GM12801 (cell line): ENCODE data around the gene ZNF154.

Source experiments
- CTCF ChIP-seq: IDR thresholded peaks from one replicate; pipeline ENCODE4 v1.5.1; 2011; ENCODE audit warnings: control low read depth; ENCODE audit not compliant: insufficient read length; ENCODE audit errors: extremely low read depth

ZNF154 gene

GRCh38 chr19:57708641-57709361 is at the start of gene ZNF154:
ZNF154 (minus strand) TSS chr19:57709204; CDS start chr19:57708971, 233 bp downstream.
- no peak for TF ChIP-seq CTCF

GRCh38 chr19:57757941-57758340 is 48.9 kb upstream of the ZNF154 start:
- no peak for TF ChIP-seq CTCF

- TF ChIP-seq CTCF = no peak
Measured at GRCh38 chr19:57755031-57755430, 46.0 kb upstream of the ZNF154 start.

- no peak for TF ChIP-seq CTCF
Measured at GRCh38 chr19:57754091-57754673, 45.2 kb upstream of the ZNF154 start.

GRCh38 chr19:57748029-57748428 is 39.0 kb upstream of the ZNF154 start:
- no peak for TF ChIP-seq CTCF

GRCh38 chr19:57747472-57747807 is 38.4 kb upstream of the ZNF154 start:
- TF ChIP-seq CTCF = no peak

- no peak for TF ChIP-seq CTCF
Measured at GRCh38 chr19:57746580-57747471, 37.8 kb upstream of the ZNF154 start, which contains the start of gene ZNF776. ZNF776 (plus strand) TSS chr19:57746815; CDS start chr19:57747059, 244 bp downstream.
